Body of pancreas (tissue), 4 donors: ENCODE results near the gene SRP54.

ENCODE experiments used
- POLR2A ChIP-seq, 3 donors: fragments of 450-650 bp; IDR thresholded peaks; one replicate each; pipeline ENCODE4 v1.6.1; 2016; ENCODE audit warnings: antibody characterized with exemption in 3 of 3, mild to moderate bottlenecking in 2 of 3
- TF ChIP-seq, protein P1 (sequence below), 7 experiments: fragments of 450-650 bp in 4 of 7; fragments of 200-600 bp in 3 of 7; sonication (generic) in 3 of 7; IDR thresholded peaks; one replicate each; pipeline ENCODE4 v1.5.1; 2016 to 2019; ENCODE audit warnings: antibody characterized with exemption in 7 of 7

DNA sequence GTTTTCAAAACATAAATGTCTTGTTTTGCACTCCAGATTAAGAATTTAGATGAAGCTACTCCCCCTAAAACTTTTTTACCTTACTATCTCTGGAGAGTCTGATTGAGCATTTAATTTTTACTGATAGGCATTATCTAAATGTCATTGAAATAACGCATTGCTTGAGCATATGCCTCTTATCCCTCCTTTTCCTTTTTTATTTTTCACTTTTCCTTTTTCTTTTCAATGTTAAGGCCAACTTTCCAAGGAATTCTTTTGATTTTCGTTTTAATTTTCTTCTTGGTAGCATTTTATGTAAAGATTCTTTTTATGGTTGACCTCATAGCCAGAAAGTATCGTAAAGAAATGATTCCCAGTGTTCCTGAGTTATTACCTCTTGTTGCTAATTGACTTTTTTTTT is 2.9 kb downstream of the SRP54 start:
- TF ChIP-seq POLR2A (IDR thresholded peaks at IDR 0.05): no peak
- TF ChIP-seq, protein P1, sequence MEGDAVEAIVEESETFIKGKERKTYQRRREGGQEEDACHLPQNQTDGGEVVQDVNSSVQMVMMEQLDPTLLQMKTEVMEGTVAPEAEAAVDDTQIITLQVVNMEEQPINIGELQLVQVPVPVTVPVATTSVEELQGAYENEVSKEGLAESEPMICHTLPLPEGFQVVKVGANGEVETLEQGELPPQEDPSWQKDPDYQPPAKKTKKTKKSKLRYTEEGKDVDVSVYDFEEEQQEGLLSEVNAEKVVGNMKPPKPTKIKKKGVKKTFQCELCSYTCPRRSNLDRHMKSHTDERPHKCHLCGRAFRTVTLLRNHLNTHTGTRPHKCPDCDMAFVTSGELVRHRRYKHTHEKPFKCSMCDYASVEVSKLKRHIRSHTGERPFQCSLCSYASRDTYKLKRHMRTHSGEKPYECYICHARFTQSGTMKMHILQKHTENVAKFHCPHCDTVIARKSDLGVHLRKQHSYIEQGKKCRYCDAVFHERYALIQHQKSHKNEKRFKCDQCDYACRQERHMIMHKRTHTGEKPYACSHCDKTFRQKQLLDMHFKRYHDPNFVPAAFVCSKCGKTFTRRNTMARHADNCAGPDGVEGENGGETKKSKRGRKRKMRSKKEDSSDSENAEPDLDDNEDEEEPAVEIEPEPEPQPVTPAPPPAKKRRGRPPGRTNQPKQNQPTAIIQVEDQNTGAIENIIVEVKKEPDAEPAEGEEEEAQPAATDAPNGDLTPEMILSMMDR (IDR thresholded peaks at IDR 0.05): no peak
